Sigmoid colon (tissue), 4 donors: ENCODE data around the gene FBLIM1.

Experiments
- CTCF ChIP-seq, 4 experiments: fragments of 450-650 bp in 3 of 4; fragments of 200-600 bp in 1 of 4; IDR thresholded peaks; one replicate each; pipeline ENCODE4 v1.5.1; 2016 to 2019; ENCODE audit warnings: antibody characterized with exemption in 4 of 4, mild to moderate bottlenecking in 3 of 4, moderate library complexity in 2 of 4
- POLR2A ChIP-seq, 2 donors: fragments of 450-650 bp; IDR thresholded peaks; one replicate each; pipeline ENCODE4 v1.6.1; 2016; ENCODE audit warnings: antibody characterized with exemption in 2 of 2, mild to moderate bottlenecking in 2 of 2, moderate library complexity in 2 of 2
- POLR2AphosphoS5 ChIP-seq, 4 donors: sonication (generic); formaldehyde crosslinking; IDR thresholded peaks; one replicate each; pipeline ENCODE4 v1.6.1; 2017; ENCODE audit warnings: antibody characterized with exemption in 4 of 4

DNA sequence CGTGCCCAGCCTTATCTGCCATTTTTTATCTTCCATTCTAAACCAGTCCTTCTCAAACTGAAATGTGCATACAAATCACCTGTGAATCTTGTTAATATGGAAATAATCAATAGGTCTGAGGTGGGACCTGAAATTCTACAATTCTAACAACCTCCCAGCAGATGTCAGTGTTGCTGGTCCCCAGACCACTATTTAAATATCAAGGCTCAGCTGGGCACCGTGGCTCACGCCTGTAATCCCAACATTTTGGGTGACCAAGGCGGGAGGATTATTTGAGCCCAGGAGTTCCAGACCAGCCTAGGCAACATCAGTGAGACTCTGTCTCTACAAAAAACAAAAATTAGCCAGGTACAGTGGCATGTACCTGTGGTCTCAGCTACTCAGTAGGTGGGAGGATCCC, 44.8 kb downstream of the FBLIM1 start:
- no peak for TF ChIP-seq POLR2A (IDR thresholded peaks at IDR 0.05)
- TF ChIP-seq CTCF (IDR thresholded peaks at IDR 0.05), result no peak
- no peak for TF ChIP-seq POLR2AphosphoS5 (IDR thresholded peaks at IDR 0.05)
